Activated B cell treated with CpG ODN at 0.5 μM for 24 hours (primary cell): ENCODE results near the gene KCNK6. TPM values are rescaled to one million over a fixed set of nuclear protein-coding genes. Genes with fewer than 3 reads are reported as not detected.

ENCODE experiments used
- ATAC-seq: fragments of 200-7000 bp; cut with Tn5 transposase; one replicate; pipeline ENCODE4 v1.10.0; 2021; ENCODE audit warnings: low read depth, mild to moderate bottlenecking, moderate library complexity
- CTCF ChIA-PET: fragments of 350-600 bp; sonication (Branson Sonifier 250); formaldehyde crosslinking; loops from one replicate; lab custom pipeline; 2021; ENCODE audit warnings: antibody characterized with exemption; lab: Charles Lee
- POLR2A ChIA-PET: fragments of 350-600 bp; sonication (Branson Sonifier 250); formaldehyde crosslinking; loops from one replicate; lab custom pipeline; 2021; ENCODE audit warnings: antibody characterized with exemption; lab: Charles Lee
- DNase-seq: peaks from one replicate; pipeline ENCODE4 v3.0.0; 2022
- H3K27ac Mint-ChIP-seq: one replicate; pipeline ENCODE4 v1.8.0; 2020; ENCODE audit warnings: mixed read lengths
- H3K27me3 Mint-ChIP-seq: one replicate; pipeline ENCODE4 v1.8.0; 2021; ENCODE audit warnings: mixed read lengths
- H3K36me3 Mint-ChIP-seq: one replicate; pipeline ENCODE4 v1.8.0; 2021; ENCODE audit warnings: low read depth, mixed read lengths
- H3K4me1 Mint-ChIP-seq: one replicate; pipeline ENCODE4 v1.8.0; 2021; ENCODE audit warnings: mixed read lengths
- H3K4me3 Mint-ChIP-seq: one replicate; pipeline ENCODE4 v1.8.0; 2020; ENCODE audit warnings: mild to moderate bottlenecking, mixed read lengths
- H3K9me3 Mint-ChIP-seq: one replicate; pipeline ENCODE4 v1.8.0; 2020; ENCODE audit warnings: mixed read lengths
- CTCF ChIP-seq: fragments of 200-600 bp; IDR thresholded peaks from one replicate; pipeline ENCODE4 v1.8.0; 2022; ENCODE audit warnings: antibody characterized with exemption, mild to moderate bottlenecking
- intact Hi-C: fragments of 100-400 bp; cut with micrococcal nuclease; formaldehyde crosslinking; loops from one replicate; pipeline ENCODE4 v1.15.1; 2024
- total RNA-seq: library from RNA; stranded (reverse); gene quantifications from 2 replicates; pipeline ENCODE4 v1.2.3, GENCODE V29; 2022

Gene KCNK6
- total RNA-seq, 1 donor from 2014 or later = 4.7 TPM

DNA sequence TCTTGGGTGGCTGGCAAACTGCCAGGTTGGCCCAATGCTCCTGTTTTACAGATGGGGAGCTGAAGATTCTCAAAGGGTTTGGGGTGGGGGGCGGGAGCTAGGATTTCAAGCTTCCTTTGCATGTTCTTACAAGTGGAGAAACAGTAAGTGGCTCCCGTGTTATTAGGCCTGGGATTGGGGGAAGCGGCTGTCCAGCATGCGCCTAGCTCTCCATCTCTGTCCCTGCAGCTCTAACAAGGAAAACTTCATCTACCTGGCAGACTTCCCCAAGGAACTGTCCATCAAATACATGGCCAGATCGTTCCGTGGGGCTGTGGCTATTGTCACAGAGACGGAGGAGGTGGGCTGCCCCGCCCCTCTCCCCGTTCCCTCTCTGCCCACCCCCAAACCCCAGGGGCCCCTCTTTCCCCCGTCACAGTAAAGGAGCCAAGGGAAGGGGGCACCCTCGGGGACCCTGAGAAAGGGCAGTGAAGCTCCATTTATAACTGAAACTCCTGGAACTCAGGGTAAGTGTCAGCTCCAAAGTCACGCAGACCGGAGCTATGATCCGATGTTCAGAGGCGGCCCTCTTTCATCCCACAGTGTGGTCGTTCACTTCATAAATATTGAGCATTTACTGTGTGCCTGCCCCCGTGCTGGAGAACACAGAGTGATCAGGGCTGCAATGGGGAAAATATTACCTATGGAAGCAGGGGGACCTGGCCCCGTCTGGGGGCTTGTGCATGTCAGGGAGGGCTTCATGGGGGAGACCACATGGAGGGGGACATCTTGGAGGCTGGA, 39.8 kb downstream of the KCNK6 start:
- Mint-ChIP-seq H3K9me3 (no peaks in the 10 kb centered on the region), H3K4me3 (peak overlapping the region; percentile 28), H3K36me3 (no peaks in the 10 kb centered on the region), H3K27me3 (peaks cover 7% of the 10 kb centered on the region), H3K4me1 (peaks cover 19% of the 10 kb centered on the region), H3K27ac (no peak overlapping the region)
- intact Hi-C loops = no loop called here
- TF ChIP-seq CTCF = no peak
- ChIA-PET POLR2A (interaction anchor here (0.6 to 2.3 kb wide), 3 partner anchors 8 to 50 kb away, joined by 3 to 7 read pairs (median 7); no protein-coding TSS in a partner anchor), CTCF (no interaction called here)
- no peak for DNase-seq
- ATAC-seq = no peak

DNA sequence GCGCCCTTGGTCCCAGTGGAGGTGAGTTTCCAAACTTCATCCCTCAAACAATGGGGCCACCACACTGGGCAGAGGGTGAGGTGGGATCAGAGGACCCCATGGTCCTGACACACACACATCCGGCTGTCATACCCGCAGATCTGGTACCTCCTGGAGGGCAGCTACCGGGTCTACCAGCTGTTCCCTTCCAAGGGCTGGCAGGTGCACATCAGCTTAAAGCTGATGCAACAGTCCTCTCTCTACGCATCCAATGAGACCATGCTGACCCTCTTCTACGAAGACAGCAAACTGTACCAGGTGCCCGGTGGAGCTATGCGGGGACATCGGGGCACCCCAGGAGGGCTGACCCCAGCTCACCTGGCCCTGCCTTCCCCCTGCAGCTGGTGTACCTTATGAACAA, 40.7 kb downstream of the KCNK6 start:
- peaks cover 7% of the 10 kb centered on the region for H3K27me3 Mint-ChIP-seq
- intact Hi-C loops = no loop called here
- ChIA-PET CTCF (no interaction called here), POLR2A (interaction anchor here (0.7 to 3.5 kb wide), 3 partner anchors 9 to 14 kb away, joined by 3 to 21 read pairs (median 7); partner anchors contain the start of gene PSMD8)
- H3K4me1 Mint-ChIP-seq = peaks cover 19% of the 10 kb centered on the region
- no peak for DNase-seq
- ATAC-seq = no peak
- H3K4me3 Mint-ChIP-seq = peak overlapping the region; percentile 85
- H3K36me3 Mint-ChIP-seq = no peaks in the 10 kb centered on the region
- no peak overlapping the region for H3K27ac Mint-ChIP-seq
- TF ChIP-seq CTCF = no peak
- no peaks in the 10 kb centered on the region for H3K9me3 Mint-ChIP-seq

- Mint-ChIP-seq H3K27ac (peak overlapping the region; percentile 41), H3K9me3 (no peaks in the 10 kb centered on the region), H3K36me3 (no peaks in the 10 kb centered on the region), H3K4me3 (peak overlapping the region; percentile 85), H3K4me1 (peaks cover 19% of the 10 kb centered on the region), H3K27me3 (peaks cover 7% of the 10 kb centered on the region)
- intact Hi-C loops = loop anchor here (1.0 kb wide), 2 partner anchors 13 to 24 kb away; partner anchors contain the start of gene PSMD8
- POLR2A ChIA-PET = interaction anchor here (2.3 to 3.5 kb wide), 2 partner anchors 10 to 14 kb away, joined by 7 to 21 read pairs; partner anchors contain the start of gene PSMD8
- peak; percentile 1 for ATAC-seq
- CTCF ChIA-PET = no interaction called here
- no peak for TF ChIP-seq CTCF
- peak; percentile 22 for DNase-seq
Measured at GRCh38 chr19:38360839-38361631, 41.4 kb downstream of the KCNK6 start.

GRCh38 chr19:38361633-38362075, 42.0 kb downstream of the KCNK6 start:
- intact Hi-C loops = loop anchor here (1.0 kb wide), 2 partner anchors 13 to 24 kb away; partner anchors contain the start of gene PSMD8
- no peak overlapping the region for H3K27ac Mint-ChIP-seq
- no peaks in the 10 kb centered on the region for H3K9me3 Mint-ChIP-seq
- peaks cover 19% of the 10 kb centered on the region for H3K4me1 Mint-ChIP-seq
- ChIA-PET POLR2A (interaction anchor here (0.7 to 3.5 kb wide), 6 partner anchors 13 to 568 kb away, joined by 3 to 21 read pairs (median 8); partner anchors contain the start of genes CATSPERG and PSMD8), CTCF (no interaction called here)
- ATAC-seq = peak; percentile 76
- no peaks in the 10 kb centered on the region for H3K36me3 Mint-ChIP-seq
- no peak for TF ChIP-seq CTCF
- peaks cover 7% of the 10 kb centered on the region for H3K27me3 Mint-ChIP-seq
- peak overlapping the region; percentile 85 for H3K4me3 Mint-ChIP-seq
- DNase-seq = no peak
